ENCODE results near the gene SBNO2.

DNA sequence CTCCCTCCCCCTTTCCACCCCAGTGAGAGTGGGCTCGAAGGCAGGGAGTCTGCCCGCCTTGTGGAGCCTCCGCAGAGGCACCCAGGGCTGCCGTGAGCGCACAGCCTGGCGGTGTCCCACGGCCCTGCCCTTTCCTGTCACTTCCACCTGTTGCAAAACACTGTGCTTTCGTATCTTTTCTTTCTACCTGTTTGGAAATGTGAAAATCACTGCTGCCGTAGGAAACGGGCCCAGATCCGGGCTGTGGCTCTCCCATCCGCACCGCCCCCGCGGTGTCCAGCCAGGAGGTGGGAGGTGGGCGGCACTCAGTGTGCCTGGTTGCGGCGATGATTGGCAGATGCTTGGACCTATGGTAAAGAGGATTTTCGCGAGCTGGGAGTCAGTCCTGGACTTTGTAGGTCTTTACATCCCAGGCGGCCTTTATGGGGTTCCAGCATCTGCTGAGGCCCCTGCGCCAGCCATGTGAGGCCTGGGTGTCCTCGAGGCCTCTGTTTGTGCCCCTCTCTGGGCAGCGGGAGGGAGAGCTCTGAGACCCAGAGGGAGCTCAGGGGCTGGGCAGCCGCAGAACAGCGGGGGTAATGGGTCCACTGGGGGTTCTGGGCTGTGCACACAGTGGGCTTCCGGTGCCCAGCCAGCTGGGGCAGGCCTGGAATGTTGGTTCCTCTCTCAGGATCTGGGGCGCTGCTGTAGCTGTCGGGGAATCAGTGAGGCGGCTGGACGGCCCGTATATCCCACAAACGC, 37.6 kb upstream of the SBNO2 start:
- no peak for TF ChIP-seq POLR2A (IDR thresholded peaks at IDR 0.05)
- TF ChIP-seq, protein P1, sequence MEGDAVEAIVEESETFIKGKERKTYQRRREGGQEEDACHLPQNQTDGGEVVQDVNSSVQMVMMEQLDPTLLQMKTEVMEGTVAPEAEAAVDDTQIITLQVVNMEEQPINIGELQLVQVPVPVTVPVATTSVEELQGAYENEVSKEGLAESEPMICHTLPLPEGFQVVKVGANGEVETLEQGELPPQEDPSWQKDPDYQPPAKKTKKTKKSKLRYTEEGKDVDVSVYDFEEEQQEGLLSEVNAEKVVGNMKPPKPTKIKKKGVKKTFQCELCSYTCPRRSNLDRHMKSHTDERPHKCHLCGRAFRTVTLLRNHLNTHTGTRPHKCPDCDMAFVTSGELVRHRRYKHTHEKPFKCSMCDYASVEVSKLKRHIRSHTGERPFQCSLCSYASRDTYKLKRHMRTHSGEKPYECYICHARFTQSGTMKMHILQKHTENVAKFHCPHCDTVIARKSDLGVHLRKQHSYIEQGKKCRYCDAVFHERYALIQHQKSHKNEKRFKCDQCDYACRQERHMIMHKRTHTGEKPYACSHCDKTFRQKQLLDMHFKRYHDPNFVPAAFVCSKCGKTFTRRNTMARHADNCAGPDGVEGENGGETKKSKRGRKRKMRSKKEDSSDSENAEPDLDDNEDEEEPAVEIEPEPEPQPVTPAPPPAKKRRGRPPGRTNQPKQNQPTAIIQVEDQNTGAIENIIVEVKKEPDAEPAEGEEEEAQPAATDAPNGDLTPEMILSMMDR (IDR thresholded peaks at IDR 0.05): no peak

Measured in Peyer's patch (tissue), 4 donors.